ENCODE data around the gene RCAN2.

The RCAN2 gene

GRCh38 chr6:46211917-46212316, 279.3 kb downstream of the RCAN2 start:
- no peak for DNase-seq (ENCODE audit: low spot score)

GRCh38 chr6:46210294-46210693, 281.0 kb downstream of the RCAN2 start:
- no peak for DNase-seq (ENCODE audit: low spot score)

GRCh38 chr6:46208303-46208702, 282.9 kb downstream of the RCAN2 start:
- DNase-seq (ENCODE audit: low spot score): no peak

- DNase-seq (ENCODE audit: low spot score): no peak
Measured at GRCh38 chr6:46207174-46207573, 284.1 kb downstream of the RCAN2 start.

GRCh38 chr6:46204880-46205650, 286.2 kb downstream of the RCAN2 start:
- no peak for DNase-seq (ENCODE audit: low spot score)

- DNase-seq (ENCODE audit: low spot score): no peak
Measured at GRCh38 chr6:46203391-46204177, 287.7 kb downstream of the RCAN2 start.

GRCh38 chr6:46201702-46202101, 289.5 kb downstream of the RCAN2 start:
- DNase-seq (ENCODE audit: low spot score): no peak

GRCh38 chr6:46199387-46199786, 291.9 kb downstream of the RCAN2 start:
- no peak for DNase-seq (ENCODE audit: low spot score)

- no peak for DNase-seq (ENCODE audit: low spot score)
Measured at GRCh38 chr6:46191961-46192360, 299.3 kb downstream of the RCAN2 start.

- DNase-seq (ENCODE audit: low spot score): no peak
Measured at GRCh38 chr6:46190889-46191288, 300.4 kb downstream of the RCAN2 start.

GRCh38 chr6:46189726-46190125, 301.5 kb downstream of the RCAN2 start:
- no peak for DNase-seq (ENCODE audit: low spot score)

GRCh38 chr6:46186583-46186982, 304.7 kb downstream of the RCAN2 start:
- no peak for DNase-seq (ENCODE audit: low spot score)

GRCh38 chr6:46184114-46184513, 307.1 kb downstream of the RCAN2 start:
- DNase-seq (ENCODE audit: low spot score): no peak

- no peak for DNase-seq (ENCODE audit: low spot score)
Measured at GRCh38 chr6:46175976-46176375, 315.3 kb downstream of the RCAN2 start.

- DNase-seq (ENCODE audit: low spot score): peak; percentile 14
Measured at GRCh38 chr6:46175446-46175845, 315.8 kb downstream of the RCAN2 start.

GRCh38 chr6:46174904-46175303, 316.3 kb downstream of the RCAN2 start:
- DNase-seq (ENCODE audit: low spot score): no peak

GRCh38 chr6:46172176-46172575, 319.1 kb downstream of the RCAN2 start:
- no peak for DNase-seq (ENCODE audit: low spot score)

Data from CD4-positive, alpha-beta T cell treated with Interleukin-6 at 100 ng/mL for 8 hours (primary cell).